Suprapubic skin (tissue), 4 donors: ENCODE data around the gene NDST4.

ENCODE experiments used
- EP300 ChIP-seq: sonication (generic); formaldehyde crosslinking; IDR thresholded peaks from one replicate; pipeline ENCODE4 v1.6.1; 2017; ENCODE audit warnings: antibody characterized with exemption
- POLR2A ChIP-seq, 2 donors: fragments of 450-650 bp; IDR thresholded peaks; one replicate each; pipeline ENCODE4 v1.6.1; 2017; ENCODE audit warnings: antibody characterized with exemption in 2 of 2, mild to moderate bottlenecking in 2 of 2, moderate library complexity in 2 of 2
- POLR2AphosphoS5 ChIP-seq, 3 donors: sonication (generic); formaldehyde crosslinking; IDR thresholded peaks; one replicate each; pipeline ENCODE4 v1.6.1; 2017; ENCODE audit warnings: antibody characterized with exemption in 3 of 3
- TF ChIP-seq, protein P1 (sequence below), 2 donors: fragments of 200-600 bp in 1 of 2; fragments of 450-650 bp in 1 of 2; sonication (generic) in 1 of 2; IDR thresholded peaks; one replicate each; pipeline ENCODE4 v1.5.1; 2016 to 2019; ENCODE audit warnings: antibody characterized with exemption in 2 of 2, mild to moderate bottlenecking in 1 of 2, moderate library complexity in 1 of 2

DNA sequence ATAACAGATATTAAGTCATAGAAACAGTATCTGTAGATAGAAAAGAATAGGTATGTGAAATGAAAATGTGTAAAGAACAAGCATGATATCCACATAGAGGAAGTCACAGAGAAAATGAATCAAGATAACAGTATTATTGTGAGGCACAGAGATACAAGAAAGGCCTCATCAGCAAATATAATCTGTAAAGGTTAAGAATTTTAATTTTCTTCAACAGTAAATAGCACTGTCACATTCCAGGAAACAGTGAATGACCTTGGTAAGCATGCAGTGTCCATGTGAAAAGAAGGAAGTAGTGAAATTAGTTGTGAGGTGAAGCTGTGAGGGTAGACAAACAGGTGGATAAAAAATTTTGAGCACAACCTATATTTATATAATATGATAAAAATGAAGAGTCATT is 39.5 kb upstream of the NDST4 start:
- TF ChIP-seq, protein P1, sequence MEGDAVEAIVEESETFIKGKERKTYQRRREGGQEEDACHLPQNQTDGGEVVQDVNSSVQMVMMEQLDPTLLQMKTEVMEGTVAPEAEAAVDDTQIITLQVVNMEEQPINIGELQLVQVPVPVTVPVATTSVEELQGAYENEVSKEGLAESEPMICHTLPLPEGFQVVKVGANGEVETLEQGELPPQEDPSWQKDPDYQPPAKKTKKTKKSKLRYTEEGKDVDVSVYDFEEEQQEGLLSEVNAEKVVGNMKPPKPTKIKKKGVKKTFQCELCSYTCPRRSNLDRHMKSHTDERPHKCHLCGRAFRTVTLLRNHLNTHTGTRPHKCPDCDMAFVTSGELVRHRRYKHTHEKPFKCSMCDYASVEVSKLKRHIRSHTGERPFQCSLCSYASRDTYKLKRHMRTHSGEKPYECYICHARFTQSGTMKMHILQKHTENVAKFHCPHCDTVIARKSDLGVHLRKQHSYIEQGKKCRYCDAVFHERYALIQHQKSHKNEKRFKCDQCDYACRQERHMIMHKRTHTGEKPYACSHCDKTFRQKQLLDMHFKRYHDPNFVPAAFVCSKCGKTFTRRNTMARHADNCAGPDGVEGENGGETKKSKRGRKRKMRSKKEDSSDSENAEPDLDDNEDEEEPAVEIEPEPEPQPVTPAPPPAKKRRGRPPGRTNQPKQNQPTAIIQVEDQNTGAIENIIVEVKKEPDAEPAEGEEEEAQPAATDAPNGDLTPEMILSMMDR (IDR thresholded peaks at IDR 0.05), result no peak
- no peak for TF ChIP-seq POLR2AphosphoS5 (IDR thresholded peaks at IDR 0.05)
- TF ChIP-seq POLR2A (IDR thresholded peaks at IDR 0.05), result no peak
- TF ChIP-seq EP300, result no peak
